ENCODE results near the gene DNAAF3. TPM values are rescaled to one million over a fixed set of nuclear protein-coding genes. Genes with fewer than 3 reads are reported as not detected.
"Not testable (repeated sequence)": the region's sequence is repeated elsewhere in the genome, so short reads cannot be mapped to it uniquely, and the experiment has no call there.

The DNAAF3 gene
- polyA plus RNA-seq, 1 donor: 0.99 TPM

DNA sequence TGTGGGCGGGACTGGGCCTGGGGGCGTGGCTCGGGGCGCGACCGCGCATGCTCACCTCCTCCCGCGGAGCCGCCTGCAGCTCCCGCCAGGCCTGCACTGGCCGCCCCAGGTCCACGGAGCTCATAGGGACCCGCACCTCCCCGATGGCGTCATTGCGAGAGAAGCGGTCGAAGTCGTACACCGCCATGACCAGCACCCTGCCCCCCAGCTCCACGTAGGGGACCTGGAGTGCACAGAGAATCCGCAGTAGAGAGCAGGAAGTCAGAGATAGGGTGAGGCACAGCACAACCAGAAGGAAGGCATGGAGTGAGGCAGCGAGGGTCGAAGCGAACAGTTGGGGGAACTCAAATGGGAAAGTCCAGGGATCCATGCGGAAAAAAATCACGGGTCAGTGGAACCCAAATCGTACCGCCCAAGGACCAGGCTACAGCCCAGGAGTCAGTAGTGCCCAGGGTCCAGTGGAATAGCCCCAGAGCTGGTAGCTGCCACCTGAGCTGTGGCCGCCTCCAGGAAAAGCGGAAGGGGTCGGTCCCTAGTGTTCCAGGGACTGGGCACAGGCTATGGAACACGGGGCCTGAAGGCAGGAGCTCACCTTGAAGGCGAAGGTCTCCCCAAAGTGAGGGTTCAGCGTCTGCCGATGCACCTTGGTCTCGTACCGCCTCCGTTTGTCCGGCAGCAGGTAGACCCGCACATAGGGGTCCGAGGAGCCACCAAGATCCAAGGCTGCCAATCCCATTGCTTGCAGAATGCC is 8.9 kb upstream of the DNAAF3 start:
- Histone ChIP-seq H3K9me3 (ENCODE audit: control insufficient read depth, low read depth, low read length) (peaks cover 16% of the 10 kb centered on the region), H3K27me3 (ENCODE audit: control insufficient read depth, insufficient read depth, low read length) (peaks cover 96% of the 10 kb centered on the region), H3K27ac (ENCODE audit: low read length) (no peak overlapping the region), H3K4me1 (ENCODE audit: control insufficient read depth, insufficient read depth, low read length) (peaks cover 12% of the 10 kb centered on the region), H3K36me3 (ENCODE audit: control insufficient read depth, insufficient read depth, low read length) (no peaks in the 10 kb centered on the region), H3K4me3 (ENCODE audit: low read length) (no peak overlapping the region)
- DNase-seq: no peak
- 80% methylated on average over 2 of the region's 43 CpGs for WGBS (ENCODE audit: insufficient coverage, low lambda C conversion rate)

DNA sequence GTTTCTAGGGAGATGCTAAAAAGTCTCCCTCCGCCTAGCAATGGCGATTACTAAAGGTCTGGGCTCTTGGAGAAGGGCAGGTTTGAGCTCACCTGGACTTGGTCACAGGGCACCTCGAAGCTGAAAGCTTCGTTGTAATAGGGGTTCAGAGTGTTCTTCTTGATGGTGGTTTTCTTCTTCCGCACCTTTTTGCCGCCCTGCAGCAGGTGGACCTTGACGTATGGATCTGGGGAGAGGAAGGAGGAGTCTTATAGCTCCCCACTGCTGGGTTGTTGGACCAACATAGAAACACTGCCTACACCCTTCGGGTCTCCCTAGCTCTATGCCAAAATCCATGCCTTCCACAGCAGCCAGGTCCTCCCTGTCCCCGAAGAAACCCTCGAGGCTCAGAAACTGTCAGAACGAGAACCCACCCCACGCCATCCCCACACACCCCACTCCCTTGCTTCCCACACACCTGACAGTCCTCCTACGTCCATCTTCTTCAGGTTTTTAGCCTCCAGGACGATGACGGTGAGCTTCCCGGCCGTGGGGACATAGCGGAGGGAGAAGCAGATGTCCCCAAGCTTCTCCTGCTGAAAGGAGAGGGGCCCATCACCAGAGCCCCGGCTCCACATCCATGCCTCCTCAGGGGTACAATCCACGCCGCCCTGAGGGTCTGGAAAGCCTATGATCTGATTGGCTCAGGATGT is 8.2 kb upstream of the DNAAF3 start:
- H3K27me3 ChIP-seq (ENCODE audit: control insufficient read depth, insufficient read depth, low read length): peaks cover 96% of the 10 kb centered on the region

DNA sequence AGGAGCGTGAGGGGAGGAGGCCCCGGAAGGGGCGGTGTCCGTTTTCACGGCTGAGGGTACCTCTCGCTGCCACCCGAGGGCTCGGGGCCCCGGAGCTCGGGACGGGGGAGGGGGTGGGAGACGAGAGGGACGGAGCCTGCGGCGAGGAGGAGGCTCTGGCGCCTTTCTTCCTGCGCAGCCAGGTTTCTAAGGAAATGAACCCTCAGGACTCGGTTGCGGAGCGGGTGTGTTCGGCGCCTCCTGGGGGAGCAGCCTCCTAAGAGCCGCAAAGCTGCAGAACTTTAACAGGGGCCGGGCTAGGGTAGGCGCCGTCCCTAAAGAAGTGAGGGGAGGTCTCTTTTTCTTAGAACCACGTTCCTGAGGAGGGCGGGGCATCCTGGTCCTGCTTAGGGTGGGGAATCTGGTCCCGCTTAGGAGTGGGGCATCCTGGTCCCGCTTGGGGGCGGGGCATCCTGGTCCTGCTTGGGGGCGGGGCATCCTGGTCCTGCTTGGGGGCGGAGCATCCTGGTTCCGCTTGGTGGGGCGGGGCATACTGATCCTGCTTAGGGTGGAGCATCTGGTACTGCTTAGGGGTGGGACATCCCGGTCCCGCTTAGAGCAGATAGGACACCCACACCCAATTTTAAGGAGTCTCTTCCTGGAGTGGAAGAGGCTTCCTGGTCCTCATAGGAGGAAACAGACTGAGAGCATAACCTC is 7.4 kb upstream of the DNAAF3 start:
- H3K9me3 ChIP-seq (ENCODE audit: control insufficient read depth, low read depth, low read length): peaks cover 8% of the 10 kb centered on the region
- H3K4me3 ChIP-seq (ENCODE audit: low read length): peak overlapping the region; percentile 1
- H3K27ac ChIP-seq (ENCODE audit: low read length): no peak overlapping the region
- H3K27me3 ChIP-seq (ENCODE audit: control insufficient read depth, insufficient read depth, low read length): peaks cover 96% of the 10 kb centered on the region
- H3K4me1 ChIP-seq (ENCODE audit: control insufficient read depth, insufficient read depth, low read length): peaks cover 2% of the 10 kb centered on the region
- peak in 1 of 2 donors; percentile 24 for DNase-seq
- no peaks in the 10 kb centered on the region for H3K36me3 ChIP-seq (ENCODE audit: control insufficient read depth, insufficient read depth, low read length)
- WGBS (ENCODE audit: insufficient coverage, low lambda C conversion rate): no CpG with 5 or more reads among the region's 37 CpGs

More for the DNA sequence above, 8.2 kb upstream of the DNAAF3 start:
- no peak overlapping the region for H3K4me3 ChIP-seq (ENCODE audit: low read length)
- H3K27ac ChIP-seq (ENCODE audit: low read length): no peak overlapping the region
- WGBS (ENCODE audit: insufficient coverage, low lambda C conversion rate): no CpG with 5 or more reads among the region's 21 CpGs
- peaks cover 14% of the 10 kb centered on the region for H3K9me3 ChIP-seq (ENCODE audit: control insufficient read depth, low read depth, low read length)
- no peaks in the 10 kb centered on the region for H3K36me3 ChIP-seq (ENCODE audit: control insufficient read depth, insufficient read depth, low read length)
- DNase-seq: no peak
- H3K4me1 ChIP-seq (ENCODE audit: control insufficient read depth, insufficient read depth, low read length): peaks cover 8% of the 10 kb centered on the region

DNA sequence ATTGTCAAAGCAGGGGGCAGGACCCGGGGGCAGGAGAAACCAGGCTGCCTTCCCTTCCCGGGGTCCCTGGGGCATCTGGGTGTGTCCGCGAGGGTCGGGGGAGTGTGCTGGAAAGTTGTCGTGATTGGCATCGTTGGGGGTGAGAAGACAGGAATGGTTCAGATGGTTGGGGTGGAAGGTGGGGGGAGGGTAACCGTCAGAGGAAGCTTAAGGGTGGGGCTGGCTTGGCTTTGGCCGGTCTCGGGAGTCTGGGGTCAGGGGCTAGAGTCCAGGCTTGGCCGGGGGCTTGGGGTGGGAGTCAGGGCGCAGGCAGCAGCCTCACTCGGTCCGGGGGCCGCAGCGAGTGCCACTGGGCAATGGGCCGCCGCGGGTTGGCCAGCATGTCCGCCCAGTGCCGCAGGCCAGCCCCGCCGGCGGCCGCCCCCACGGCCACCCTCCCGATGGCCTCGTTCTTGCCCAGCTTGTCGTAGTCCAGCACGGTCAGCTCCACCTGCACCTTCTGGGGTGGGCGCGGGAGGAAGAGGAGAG is 6.8 kb upstream of the DNAAF3 start:
- no CpG with 5 or more reads among the region's 32 CpGs for WGBS (ENCODE audit: insufficient coverage, low lambda C conversion rate)
- Histone ChIP-seq H3K27ac (ENCODE audit: low read length) (no peak overlapping the region), H3K27me3 (ENCODE audit: control insufficient read depth, insufficient read depth, low read length) (peaks cover 92% of the 10 kb centered on the region), H3K36me3 (ENCODE audit: control insufficient read depth, insufficient read depth, low read length) (no peaks in the 10 kb centered on the region), H3K4me1 (ENCODE audit: control insufficient read depth, insufficient read depth, low read length) (no peaks in the 10 kb centered on the region), H3K9me3 (ENCODE audit: control insufficient read depth, low read depth, low read length) (peaks cover 6% of the 10 kb centered on the region), H3K4me3 (ENCODE audit: low read length) (no peak overlapping the region)
- no peak for DNase-seq

DNA sequence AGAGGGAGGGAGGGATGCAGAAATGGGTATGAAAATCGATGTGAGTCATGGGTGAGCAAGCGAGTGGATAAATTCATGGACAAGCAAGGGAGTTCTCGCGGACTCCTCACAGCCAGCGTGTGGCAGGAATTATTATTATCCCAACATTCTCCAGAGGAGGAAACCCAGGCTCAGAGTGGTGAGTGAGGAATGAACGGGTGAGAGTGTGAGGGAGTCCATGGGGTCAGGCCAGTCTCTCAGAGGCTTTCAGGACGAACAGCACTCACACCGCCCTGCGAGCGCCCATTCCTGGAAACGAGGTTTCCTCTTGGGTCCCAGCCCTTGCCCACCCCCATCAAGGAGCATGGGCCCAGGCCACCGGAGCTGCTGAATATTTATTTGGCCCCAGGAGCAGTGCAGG is 6.3 kb upstream of the DNAAF3 start:
- Histone ChIP-seq H3K36me3 (ENCODE audit: control insufficient read depth, insufficient read depth, low read length) (no peaks in the 10 kb centered on the region), H3K4me3 (ENCODE audit: low read length) (no peak overlapping the region), H3K27me3 (ENCODE audit: control insufficient read depth, insufficient read depth, low read length) (peaks cover 88% of the 10 kb centered on the region), H3K27ac (ENCODE audit: low read length) (no peak overlapping the region), H3K9me3 (ENCODE audit: control insufficient read depth, low read depth, low read length) (peaks cover 6% of the 10 kb centered on the region), H3K4me1 (ENCODE audit: control insufficient read depth, insufficient read depth, low read length) (no peaks in the 10 kb centered on the region)
- WGBS (ENCODE audit: insufficient coverage, low lambda C conversion rate): 60% methylated on average over 1 of the region's 12 CpGs
- DNase-seq: no peak

DNA sequence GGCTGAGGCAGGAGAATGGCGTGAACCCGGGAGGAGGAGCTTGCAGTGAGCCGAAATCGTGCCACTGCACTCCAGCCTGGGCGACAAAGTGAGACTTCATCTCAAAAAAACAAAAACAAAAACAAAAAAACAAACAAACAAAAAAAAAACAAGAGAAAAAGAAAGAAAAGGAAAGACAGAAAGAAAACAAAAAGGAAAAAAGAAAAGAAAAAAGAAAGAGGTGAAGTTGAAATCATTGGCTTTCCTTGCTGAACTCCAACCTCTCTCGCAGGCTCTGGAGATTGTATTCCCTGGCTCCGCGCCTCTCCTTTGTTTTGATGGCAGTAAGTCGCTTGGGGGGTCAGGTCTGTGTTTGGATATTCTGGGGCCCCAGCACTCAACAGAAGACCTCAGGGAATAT is 5.9 kb upstream of the DNAAF3 start:
- peaks cover 87% of the 10 kb centered on the region for H3K27me3 ChIP-seq (ENCODE audit: control insufficient read depth, insufficient read depth, low read length)
- H3K27ac ChIP-seq (ENCODE audit: low read length); DNase-seq; H3K9me3 ChIP-seq (ENCODE audit: control insufficient read depth, low read depth, low read length); H3K36me3 ChIP-seq (ENCODE audit: control insufficient read depth, insufficient read depth, low read length); H3K4me3 ChIP-seq (ENCODE audit: low read length); H3K4me1 ChIP-seq (ENCODE audit: control insufficient read depth, insufficient read depth, low read length): not testable (repeated sequence)
- 59% methylated on average over 4 of the region's 9 CpGs for WGBS (ENCODE audit: insufficient coverage, low lambda C conversion rate)

DNA sequence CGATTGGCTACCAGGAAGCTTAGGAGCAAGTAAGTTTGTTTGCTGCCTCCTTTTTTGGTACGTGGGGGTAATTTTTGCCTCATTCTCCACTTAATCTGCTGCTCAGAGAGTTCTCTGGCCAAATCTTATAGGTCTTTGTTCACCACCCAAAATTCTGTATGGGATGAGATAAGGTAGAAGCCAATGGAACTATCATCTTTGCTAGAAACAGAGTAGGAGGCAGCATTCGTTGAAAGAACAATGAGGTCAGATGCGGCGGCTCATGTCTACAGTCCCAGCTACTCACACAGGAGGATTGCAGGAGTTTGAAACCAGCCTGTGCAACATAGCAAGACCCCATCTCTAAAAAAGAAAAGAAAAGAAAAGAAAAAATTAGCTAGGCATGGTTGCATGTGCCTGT is 5.0 kb upstream of the DNAAF3 start:
- 90% methylated on average over 2 of the region's 5 CpGs for WGBS (ENCODE audit: insufficient coverage, low lambda C conversion rate)

DNA sequence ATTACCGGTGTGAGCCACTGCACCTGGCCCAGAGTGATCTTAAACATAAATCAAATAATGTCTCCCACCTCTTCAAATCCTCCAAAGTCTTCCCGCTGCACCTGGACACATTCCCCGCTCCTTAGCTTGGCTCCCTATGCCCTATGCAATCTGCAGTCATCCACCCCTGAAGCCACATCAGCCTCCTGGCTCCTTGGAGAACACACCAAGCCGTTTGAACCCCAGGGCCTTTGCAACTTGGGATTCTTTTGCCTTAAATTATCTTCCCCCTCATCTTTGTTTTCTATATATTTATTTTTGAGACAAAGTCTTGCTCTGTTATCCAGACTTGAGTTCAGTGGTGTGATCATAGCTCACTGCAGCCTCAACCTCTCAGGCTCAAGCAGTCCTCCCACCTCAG is 2.7 kb upstream of the DNAAF3 start:
- DNase-seq: no peak
- no peaks in the 10 kb centered on the region for H3K36me3 ChIP-seq (ENCODE audit: control insufficient read depth, insufficient read depth, low read length)
- 80% methylated on average over 1 of the region's 4 CpGs for WGBS (ENCODE audit: insufficient coverage, low lambda C conversion rate)
- peaks cover 58% of the 10 kb centered on the region for H3K27me3 ChIP-seq (ENCODE audit: control insufficient read depth, insufficient read depth, low read length)
- no peak overlapping the region for H3K27ac ChIP-seq (ENCODE audit: low read length)
- no peak overlapping the region for H3K4me3 ChIP-seq (ENCODE audit: low read length)
- peaks cover 4% of the 10 kb centered on the region for H3K9me3 ChIP-seq (ENCODE audit: control insufficient read depth, low read depth, low read length)
- peaks cover 7% of the 10 kb centered on the region for H3K4me1 ChIP-seq (ENCODE audit: control insufficient read depth, insufficient read depth, low read length)

More for the DNA sequence above, 5.0 kb upstream of the DNAAF3 start:
- Histone ChIP-seq H3K27me3 (ENCODE audit: control insufficient read depth, insufficient read depth, low read length) (peaks cover 78% of the 10 kb centered on the region), H3K27ac (ENCODE audit: low read length) (no peak overlapping the region), H3K9me3 (ENCODE audit: control insufficient read depth, low read depth, low read length) (peaks cover 6% of the 10 kb centered on the region), H3K36me3 (ENCODE audit: control insufficient read depth, insufficient read depth, low read length) (no peaks in the 10 kb centered on the region), H3K4me1 (ENCODE audit: control insufficient read depth, insufficient read depth, low read length) (peaks cover 7% of the 10 kb centered on the region), H3K4me3 (ENCODE audit: low read length) (no peak overlapping the region)
- no peak for DNase-seq

DNA sequence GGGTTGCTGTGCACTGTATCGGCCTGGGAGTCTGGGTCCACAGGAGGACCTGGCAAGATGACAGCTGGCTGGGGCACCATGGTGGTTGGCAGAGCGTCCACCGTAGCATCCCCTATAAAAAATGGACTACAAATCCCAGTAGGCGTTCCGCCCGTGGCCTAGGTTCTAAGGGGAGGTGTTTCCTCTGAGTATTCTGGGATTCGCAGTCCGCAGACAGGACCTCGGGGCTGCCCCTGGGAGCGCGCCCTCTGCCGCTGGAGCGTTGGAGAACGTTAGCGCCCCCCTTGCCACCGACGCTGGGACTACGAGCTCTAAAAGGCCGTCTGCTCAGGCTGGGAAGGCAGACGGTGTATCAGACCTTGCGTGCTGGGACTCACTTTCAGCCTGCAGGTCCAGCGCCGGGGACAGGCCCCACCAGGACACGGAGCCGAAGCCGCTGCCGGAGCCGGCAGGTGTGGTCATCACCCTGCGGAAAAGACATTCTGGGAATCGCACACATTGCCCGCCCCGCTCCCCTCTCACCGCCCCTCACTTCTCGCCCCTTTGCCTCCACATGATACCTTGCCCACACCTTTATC is 372 bp downstream of the DNAAF3 start:
- Histone ChIP-seq H3K9me3 (ENCODE audit: control insufficient read depth, low read depth, low read length) (peaks cover 11% of the 10 kb centered on the region), H3K27ac (ENCODE audit: low read length) (no peak overlapping the region), H3K4me1 (ENCODE audit: control insufficient read depth, insufficient read depth, low read length) (peaks cover 7% of the 10 kb centered on the region), H3K27me3 (ENCODE audit: control insufficient read depth, insufficient read depth, low read length) (peaks cover 50% of the 10 kb centered on the region), H3K36me3 (ENCODE audit: control insufficient read depth, insufficient read depth, low read length) (no peaks in the 10 kb centered on the region), H3K4me3 (ENCODE audit: low read length) (peak overlapping the region; percentile 51)
- peak; percentile 70 to 78 for DNase-seq
- WGBS (ENCODE audit: insufficient coverage, low lambda C conversion rate): no CpG with 5 or more reads among the region's 34 CpGs

Data from large intestine (tissue), 3 donors.